ENCODE measurements around the gene DNAAF5.

The DNAAF5 gene

DNA sequence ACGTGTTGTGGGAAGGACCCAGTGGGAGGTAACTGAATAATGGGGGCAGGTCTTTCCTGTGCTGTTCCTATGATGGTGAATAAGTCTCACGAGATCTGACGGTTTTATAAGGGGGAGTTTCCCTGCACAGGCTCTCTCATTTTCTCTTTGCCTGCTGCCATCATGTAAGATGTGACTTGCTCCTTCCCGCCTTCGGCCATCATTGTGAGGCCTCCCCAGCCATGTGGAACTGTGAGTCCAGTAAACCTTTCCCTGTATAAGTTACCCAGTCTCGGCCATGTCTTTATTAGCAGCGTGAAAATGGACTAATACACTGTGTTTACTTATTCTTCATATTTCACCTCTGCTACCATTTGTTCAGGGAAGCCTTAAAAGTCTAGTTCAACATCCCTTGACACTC, 2.2 kb upstream of the DNAAF5 start:
- no peak for DNase-seq (ENCODE audit: low read depth)
- TF ChIP-seq CTCF (IDR thresholded peaks at IDR 0.05; ENCODE audit: insufficient read depth, low read depth, low read length, missing control alignments), result no peak

GRCh38 chr7:725223-726005, 1.1 kb upstream of the DNAAF5 start:
- TF ChIP-seq CTCF (IDR thresholded peaks at IDR 0.05; ENCODE audit: insufficient read depth, low read depth, low read length, missing control alignments), result no peak
- H3K4me3 ChIP-seq (ENCODE audit: low read length), result peak overlapping the region; percentile 80
- DNase-seq (ENCODE audit: low read depth), result peak; percentile 79

More for the DNA sequence above, 2.2 kb upstream of the DNAAF5 start:
- H3K4me3 ChIP-seq (ENCODE audit: low read length), result no peak overlapping the region

DNA sequence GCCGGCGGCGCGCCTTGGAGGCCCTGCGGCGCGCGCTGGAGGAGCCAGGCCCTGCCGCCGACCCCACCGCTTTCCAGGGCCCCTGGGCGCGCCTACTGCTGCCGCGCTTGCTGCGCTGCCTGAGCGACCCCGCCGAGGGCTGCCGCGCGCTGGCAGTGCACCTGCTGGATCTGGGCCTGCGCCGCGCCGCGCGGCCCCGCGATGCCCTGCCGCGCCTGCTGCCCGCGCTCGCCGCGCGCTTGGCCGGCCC, 280 bp downstream of the DNAAF5 start:
- no peak for DNase-seq (ENCODE audit: low read depth)
- TF ChIP-seq CTCF (IDR thresholded peaks at IDR 0.05; ENCODE audit: insufficient read depth, low read depth, low read length, missing control alignments), result no peak
- peak overlapping the region; percentile 80 for H3K4me3 ChIP-seq (ENCODE audit: low read length)

DNA sequence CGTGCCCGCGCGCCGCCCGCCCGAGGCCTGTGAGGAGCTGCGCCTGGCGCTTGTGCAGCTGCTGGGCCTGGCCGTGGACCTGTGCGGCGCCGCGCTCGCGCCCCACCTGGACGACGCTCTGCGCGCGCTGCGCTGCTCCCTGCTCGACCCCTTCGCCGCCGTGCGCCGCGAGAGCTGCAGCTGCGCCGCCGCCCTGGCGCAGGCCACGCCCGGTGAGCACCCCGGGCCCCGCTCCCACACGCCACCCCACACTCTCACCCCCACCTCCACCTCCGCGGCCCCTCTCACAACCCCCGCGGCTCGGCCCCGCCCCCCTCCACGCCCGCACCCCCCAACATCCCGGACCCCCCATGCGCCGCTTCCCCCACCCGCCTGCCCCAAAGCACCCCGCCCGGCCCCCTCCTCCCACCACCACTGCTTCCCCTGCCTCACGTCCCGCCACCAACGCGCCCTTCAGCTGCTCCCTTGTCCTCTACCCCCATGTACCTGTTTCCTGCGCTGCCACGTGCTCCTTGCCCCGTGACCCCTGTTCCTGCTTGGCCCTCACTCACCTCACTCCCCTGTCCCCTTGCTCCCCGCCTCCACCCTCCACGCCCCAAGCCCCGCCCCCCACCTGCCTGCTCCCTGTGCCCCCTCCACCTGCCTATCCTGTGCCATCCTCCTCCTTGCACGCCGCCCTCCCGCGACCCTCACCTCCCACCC, 756 bp downstream of the DNAAF5 start, which contains the start of gene PRKAR1B:
TSS of gene PRKAR1B (minus strand) at position 178 of the 702 bp plus-strand sequence. CDS start 15,776 bp downstream, outside the sequence.
- H3K4me3 ChIP-seq (ENCODE audit: low read length), result peak within 1 kb of the TSS; percentile 80
- TF ChIP-seq CTCF (IDR thresholded peaks at IDR 0.05; ENCODE audit: insufficient read depth, low read depth, low read length, missing control alignments), result no peak
- peak; percentile 36 for DNase-seq (ENCODE audit: low read depth)

DNA sequence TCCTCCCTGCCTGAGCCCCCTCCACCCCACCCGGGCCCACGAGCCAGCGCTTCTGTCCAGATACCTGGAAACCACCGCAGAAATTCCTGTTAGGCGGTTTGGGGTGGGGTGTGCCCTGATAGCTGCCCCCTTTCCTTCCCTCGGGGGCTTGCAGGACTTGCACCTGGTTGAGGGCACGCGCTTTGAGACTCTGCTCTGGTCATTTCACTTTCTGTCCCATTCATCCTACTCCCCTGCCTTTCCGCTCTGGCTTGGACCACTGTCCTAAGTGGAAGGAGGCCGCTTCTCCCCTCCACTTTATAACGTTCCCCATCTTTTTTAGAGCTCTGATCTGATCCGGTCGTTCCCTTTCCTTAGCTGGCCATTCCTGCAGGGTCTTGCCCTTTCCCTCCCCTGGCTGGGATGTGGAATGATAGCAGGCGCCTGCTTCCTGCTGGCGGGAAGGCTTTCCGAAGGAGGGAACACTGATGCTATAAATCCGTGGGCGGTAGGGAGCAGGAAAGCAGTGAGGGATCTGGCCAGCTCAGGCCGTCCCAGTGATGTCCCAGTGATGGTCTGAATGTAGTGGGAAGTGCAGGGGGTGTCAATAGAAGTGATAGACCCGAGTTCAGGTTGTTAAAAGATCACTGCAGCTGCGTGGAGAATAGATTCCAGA, 1.4 kb downstream of the DNAAF5 start:
- no peak for DNase-seq (ENCODE audit: low read depth)
- peak overlapping the region; percentile 80 for H3K4me3 ChIP-seq (ENCODE audit: low read length)
- no peak for TF ChIP-seq CTCF (IDR thresholded peaks at IDR 0.05; ENCODE audit: insufficient read depth, low read depth, low read length, missing control alignments)

GRCh38 chr7:728602-729001, 2.1 kb downstream of the DNAAF5 start:
- no peak overlapping the region for H3K4me3 ChIP-seq (ENCODE audit: low read length)
- no peak for TF ChIP-seq CTCF (IDR thresholded peaks at IDR 0.05; ENCODE audit: insufficient read depth, low read depth, low read length, missing control alignments)
- DNase-seq (ENCODE audit: low read depth), result no peak

Data from epithelial cell of esophagus (primary cell).